C4-2B (cell line): ENCODE measurements around the gene PRKG1.

Experiments used
- ZFX ChIP-seq: fragments of 450-650 bp; IDR thresholded peaks from 2 replicates; pipeline ENCODE4 v1.6.1; 2017
- TF ChIP-seq, protein P1 (sequence below): fragments of 450-650 bp; conservative IDR thresholded peaks from 2 replicates; pipeline ENCODE4 v1.5.1; 2017; ENCODE audit warnings: mild to moderate bottlenecking

DNA sequence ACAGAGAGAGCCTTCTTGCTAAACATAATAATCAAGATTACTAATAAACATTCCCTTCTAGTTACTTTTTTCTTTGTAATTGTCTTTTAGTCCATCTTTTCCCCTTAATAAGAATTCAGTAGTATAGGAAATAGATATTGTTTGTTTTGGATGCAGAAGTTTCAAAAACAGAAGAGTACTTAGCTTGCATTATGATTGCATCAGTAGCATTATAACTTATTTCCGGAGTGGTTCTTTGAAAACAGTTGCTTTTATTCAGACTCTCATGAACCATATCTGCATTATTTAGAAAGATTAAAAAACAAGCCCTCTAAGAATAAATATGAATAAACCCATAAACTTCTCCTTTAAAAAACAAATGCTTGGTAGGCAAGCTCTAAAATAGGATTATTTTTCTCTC is 1205.8 kb downstream of the PRKG1 start:
- no peak for TF ChIP-seq ZFX
- TF ChIP-seq, protein P1, sequence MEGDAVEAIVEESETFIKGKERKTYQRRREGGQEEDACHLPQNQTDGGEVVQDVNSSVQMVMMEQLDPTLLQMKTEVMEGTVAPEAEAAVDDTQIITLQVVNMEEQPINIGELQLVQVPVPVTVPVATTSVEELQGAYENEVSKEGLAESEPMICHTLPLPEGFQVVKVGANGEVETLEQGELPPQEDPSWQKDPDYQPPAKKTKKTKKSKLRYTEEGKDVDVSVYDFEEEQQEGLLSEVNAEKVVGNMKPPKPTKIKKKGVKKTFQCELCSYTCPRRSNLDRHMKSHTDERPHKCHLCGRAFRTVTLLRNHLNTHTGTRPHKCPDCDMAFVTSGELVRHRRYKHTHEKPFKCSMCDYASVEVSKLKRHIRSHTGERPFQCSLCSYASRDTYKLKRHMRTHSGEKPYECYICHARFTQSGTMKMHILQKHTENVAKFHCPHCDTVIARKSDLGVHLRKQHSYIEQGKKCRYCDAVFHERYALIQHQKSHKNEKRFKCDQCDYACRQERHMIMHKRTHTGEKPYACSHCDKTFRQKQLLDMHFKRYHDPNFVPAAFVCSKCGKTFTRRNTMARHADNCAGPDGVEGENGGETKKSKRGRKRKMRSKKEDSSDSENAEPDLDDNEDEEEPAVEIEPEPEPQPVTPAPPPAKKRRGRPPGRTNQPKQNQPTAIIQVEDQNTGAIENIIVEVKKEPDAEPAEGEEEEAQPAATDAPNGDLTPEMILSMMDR, result no peak
